Gastrocnemius medialis (tissue), 4 donors: ENCODE data around the gene BRI3.

Experiments
- CTCF ChIP-seq, 5 experiments: fragments of 450-650 bp in 3 of 5; fragments of 200-600 bp in 2 of 5; sonication (generic) in 2 of 5; IDR thresholded peaks in 4 of 5; conservative IDR thresholded peaks in 1 of 5; 1 replicate in 4 of 5; 2 replicates in 1 of 5; pipeline ENCODE4 v1.5.1; 2016 to 2019; ENCODE audit warnings: antibody characterized with exemption in 5 of 5, mild to moderate bottlenecking in 3 of 5, moderate library complexity in 3 of 5
- POLR2A ChIP-seq, 2 donors: fragments of 450-650 bp; IDR thresholded peaks; one replicate each; pipeline ENCODE4 v1.6.1; 2017; ENCODE audit warnings: antibody characterized with exemption in 2 of 2, mild to moderate bottlenecking in 2 of 2, moderate library complexity in 2 of 2

DNA sequence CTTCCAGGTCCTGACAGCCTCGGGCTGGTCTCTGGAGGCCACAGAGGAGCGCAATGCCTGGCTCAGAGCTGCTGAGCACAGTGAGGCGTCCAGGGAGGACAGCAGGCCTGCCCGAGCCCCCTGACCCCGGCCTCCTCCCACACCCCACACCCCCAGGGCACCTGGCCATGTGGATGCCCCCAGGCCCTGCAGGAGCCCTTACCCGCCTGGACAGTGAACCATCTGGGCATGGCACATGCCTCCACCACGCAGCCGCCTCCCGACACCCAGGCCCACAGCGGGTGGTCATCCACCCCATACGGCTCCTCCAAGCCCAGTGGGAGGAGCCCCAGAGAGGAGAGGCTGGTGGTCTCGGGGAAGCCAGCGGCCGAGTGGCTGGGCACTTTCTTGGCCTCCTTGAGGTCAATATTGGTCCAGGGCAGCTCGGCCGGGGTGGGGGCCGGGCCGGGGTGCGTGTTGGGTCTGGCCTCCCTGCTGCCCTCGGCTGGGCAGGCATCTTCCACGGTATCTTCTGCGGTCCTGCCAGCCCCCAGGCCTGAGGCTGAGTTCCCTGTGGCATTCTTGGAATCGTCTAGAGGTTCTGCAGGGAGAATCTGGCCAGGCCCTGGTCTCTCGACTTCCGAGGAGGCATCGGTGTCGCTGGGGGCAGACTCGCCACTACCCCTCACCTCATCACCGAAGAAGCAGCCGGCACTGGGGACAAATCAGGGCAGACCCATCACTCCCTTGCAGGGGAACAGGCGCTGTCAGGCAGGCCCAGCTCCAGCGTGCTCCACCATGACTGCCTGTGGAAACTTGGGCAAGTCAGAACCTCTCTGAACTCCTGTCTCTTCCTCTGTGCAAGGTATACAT is 48.0 kb upstream of the BRI3 start:
- no peak for TF ChIP-seq CTCF (IDR thresholded peaks at IDR 0.05 in 4 of 5, conservative IDR thresholded peaks at IDR 0.05 in 1 of 5)
- no peak for TF ChIP-seq POLR2A (IDR thresholded peaks at IDR 0.05)
